ENCODE data around the gene ZNF335. TPM values are rescaled to one million over a fixed set of nuclear protein-coding genes. Genes with fewer than 3 reads are reported as not detected.
"Not testable (repeated sequence)": the region's sequence is repeated elsewhere in the genome, so short reads cannot be mapped to it uniquely, and the experiment has no call there.

Gene ZNF335
- total RNA-seq, 1 donor from 2014 or later: 9.5 TPM

DNA sequence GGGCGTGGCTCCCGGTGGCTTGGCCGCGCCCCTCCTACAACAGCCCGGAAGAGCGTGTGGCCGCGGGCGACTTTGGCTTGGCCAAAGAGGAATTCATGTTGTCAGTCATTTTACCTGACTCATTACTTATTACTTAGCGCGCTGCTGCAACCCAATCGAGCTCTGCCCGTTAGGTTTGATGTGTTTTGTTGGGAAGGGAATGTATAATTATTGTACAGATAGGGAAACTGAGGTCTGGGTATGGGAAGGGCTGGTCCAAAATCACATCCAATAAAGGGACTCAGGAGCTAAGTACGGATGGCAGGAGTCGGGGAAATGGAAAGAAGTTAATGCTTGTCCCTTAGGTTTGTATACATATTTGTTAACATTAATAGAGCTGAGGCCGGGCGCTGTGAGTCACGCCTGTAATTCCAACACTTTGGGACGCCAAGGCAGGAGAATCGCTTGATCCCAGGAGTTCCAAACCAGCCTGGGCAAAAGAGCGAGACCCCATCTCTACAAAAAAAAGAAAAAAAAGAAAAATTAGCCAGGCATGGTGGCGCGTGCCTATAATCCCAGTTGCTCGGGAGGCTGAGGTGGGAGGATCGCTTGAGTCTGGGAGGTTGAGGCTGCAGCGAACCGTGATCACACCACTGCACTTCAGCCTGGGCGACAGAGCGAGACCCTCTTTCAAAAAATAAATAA is 639 bp upstream of the ZNF335 start:
- DNase-seq (ENCODE audit: low read depth, low spot score): no peak

DNA sequence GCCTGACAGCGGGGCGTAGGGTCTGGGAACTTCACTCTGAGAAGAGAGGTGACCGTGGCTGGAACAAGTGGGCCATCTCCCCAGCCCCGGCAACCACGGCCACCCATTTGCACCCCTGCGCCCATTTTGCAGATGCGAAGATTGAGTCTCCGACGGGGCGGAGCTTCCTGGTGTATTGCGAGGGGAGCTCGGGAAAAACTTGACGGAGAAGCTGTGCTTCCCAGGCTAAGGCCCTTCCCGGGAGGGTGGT is 653 bp downstream of the ZNF335 start:
- no peak for DNase-seq (ENCODE audit: low read depth, low spot score)

DNA sequence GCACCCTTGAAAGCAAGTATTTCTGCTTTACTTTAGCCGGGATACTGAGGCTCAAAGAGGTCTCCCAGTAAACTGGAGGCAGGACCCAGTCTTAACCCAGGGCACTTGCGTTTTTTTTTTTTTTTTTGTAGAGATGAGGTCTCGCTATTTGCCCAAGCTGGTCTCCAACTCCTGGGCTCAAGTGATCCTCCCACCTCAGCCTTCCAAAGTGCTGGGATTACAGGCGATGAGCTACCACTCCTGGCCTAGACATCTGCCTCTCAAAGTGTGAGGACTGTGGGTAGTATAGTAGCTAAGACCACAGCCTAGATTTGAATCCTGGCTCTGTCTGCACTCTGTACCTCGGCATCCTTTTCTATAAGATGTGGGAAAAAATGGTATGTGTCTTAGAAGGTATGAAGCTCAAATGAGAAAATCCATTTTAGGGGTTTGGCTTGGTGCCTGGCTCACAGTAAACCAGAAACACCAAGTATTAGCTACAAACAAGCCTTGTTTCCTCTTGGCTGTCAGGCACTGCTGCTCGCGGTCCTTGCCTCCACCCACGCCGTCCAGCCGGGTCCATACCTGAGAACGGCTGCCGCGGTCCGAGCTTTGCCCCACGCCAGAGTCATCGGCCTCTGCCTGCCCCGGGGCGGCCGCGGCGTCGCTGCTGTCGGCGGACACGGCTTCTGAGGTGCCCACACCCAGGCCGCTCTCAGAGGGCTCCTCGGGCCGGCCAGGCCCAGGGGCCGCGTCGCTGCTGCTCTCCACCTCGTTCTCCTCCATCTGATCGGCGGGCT is 1.2 kb downstream of the ZNF335 start:
- DNase-seq (ENCODE audit: low read depth, low spot score): no peak

DNA sequence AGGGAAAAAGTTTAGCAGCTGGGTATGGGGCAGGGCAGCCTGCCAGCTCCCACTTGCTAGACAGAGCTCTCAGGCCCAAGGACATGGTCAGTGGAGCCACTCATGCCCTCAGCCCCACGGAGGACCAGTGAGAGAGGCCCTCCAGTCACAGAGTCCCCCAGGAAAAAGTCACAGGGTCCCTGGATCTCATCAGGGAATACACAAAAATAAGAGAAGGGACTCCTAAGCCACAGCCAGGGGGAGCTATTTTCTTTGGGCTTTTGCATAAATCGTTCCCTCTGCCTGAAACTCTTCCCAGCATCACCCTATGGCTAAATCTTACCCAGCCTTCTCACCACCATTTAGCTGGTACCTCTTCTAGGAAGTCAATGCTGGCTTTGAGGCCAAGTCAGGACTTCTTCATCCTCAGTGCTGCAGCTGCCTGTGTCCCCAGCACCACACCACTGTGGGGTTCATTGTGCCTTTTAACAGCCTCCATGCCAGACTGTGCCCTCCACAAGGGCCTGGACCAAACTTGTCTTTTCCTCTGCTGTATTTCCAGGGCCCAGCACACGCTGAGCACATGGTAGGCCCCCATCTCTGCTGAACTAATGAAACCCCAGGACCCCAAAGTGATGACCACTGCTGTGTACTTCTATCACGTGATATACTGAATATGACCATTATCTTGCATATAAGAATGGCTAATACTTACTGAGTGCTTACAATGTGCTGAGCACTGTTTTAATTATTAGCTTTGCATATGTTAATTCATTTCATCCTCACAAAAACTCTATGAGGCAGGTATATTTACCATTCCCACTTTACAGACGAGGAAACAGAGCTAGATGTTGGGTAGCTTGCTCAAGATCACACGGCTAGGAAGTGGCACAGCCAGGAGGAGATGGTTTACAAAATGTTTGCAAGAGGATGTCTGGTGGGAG is 2.0 kb downstream of the ZNF335 start:
- DNase-seq (ENCODE audit: low read depth, low spot score): peak; percentile 26

DNA sequence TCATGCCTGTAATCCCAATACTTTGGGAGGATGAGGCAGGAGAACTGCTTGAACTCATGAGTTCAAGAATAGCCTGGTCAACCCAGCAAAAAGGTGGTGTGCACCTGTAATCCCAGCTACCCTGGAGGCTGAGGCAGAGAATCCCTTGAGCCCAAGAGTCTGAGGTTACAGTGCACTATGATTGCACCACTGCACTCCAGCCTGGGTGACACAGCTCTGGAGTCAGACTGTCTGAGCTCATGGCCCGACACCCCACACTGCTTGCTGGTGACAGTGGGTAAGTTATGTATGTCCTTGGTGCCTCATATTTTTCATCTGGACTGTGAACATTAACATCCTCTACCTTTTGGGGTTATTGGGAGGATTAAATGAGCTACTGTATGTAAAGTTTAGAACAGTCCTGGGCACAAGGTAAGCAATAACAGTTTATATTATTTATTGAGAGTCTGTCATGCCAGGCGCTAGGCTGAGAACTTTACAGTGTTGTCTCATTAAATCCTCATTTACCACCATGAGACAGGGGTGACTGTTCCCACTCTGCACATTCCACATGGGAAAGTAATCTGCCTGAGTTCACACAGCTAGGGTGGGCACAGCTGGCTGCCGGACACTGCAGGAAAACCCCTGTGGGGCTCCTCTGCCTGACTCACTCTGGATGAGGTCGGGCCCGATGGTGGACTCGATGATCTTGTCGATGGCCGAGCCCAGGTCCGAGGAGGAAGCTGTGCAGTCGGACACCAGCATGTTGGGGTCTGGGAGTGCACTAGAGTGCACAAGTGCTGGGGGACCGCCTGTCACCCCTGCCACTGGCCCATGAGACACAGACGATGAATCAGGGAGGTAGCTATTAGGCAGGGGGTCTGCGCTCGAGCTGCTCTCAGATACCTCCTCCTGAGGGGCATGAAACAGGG is 2.9 kb downstream of the ZNF335 start:
- no peak for DNase-seq (ENCODE audit: low read depth, low spot score)

DNA sequence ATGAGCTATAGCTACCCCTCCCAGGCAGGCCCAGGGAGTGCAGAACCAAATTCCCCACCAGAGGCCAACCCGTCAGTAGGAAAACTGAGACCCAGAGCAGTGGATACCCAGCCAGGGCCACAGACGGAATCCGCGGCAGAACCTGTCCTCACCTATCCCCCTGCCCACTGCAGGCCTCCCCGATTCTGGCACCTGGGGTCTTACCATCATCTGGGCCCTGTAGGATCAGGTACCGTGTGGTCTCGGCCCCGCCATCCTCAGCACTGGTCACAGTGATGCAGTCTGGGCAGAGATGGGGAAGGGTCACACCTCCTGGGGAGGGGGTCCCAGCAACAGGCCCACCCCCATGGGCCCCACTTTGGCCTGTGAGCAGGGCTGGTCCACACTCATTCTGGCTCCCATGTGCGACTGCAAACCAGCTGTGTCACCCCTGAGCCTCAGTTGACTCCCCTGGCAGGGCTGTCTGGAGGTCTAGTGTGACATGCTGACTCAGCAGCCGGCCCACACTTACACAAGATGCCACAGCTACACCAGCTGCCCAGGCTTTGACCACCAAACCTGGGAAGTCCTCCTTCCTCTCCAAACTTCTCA is 3.8 kb downstream of the ZNF335 start:
- no peak for DNase-seq (ENCODE audit: low read depth, low spot score)

DNA sequence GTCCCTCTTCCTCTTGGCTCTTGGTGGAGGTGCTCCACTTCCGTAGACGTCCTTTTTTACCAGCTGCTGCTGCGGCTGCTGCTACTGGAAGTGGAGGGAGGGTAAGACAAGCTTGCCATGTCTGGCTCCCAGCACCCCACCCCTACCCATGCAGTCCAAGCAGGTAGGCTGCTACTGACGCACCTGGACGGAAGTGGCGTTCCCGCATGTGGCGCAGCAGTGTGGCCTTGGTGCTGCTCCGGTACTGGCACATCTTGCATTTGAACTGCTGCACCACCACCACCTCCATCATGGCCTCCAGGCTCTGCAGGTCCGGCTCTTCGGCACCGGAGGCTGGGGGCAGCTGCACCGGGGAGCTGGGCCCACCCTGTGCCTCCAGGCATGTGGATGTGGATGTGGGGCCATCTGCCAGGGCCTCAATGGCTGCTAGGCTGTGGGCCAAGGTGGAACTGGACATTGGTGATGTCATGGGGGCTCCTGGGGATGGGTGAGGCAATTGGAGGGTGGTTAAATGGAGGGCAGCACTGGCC is 4.4 kb downstream of the ZNF335 start:
- no peak for DNase-seq (ENCODE audit: low read depth, low spot score)

DNA sequence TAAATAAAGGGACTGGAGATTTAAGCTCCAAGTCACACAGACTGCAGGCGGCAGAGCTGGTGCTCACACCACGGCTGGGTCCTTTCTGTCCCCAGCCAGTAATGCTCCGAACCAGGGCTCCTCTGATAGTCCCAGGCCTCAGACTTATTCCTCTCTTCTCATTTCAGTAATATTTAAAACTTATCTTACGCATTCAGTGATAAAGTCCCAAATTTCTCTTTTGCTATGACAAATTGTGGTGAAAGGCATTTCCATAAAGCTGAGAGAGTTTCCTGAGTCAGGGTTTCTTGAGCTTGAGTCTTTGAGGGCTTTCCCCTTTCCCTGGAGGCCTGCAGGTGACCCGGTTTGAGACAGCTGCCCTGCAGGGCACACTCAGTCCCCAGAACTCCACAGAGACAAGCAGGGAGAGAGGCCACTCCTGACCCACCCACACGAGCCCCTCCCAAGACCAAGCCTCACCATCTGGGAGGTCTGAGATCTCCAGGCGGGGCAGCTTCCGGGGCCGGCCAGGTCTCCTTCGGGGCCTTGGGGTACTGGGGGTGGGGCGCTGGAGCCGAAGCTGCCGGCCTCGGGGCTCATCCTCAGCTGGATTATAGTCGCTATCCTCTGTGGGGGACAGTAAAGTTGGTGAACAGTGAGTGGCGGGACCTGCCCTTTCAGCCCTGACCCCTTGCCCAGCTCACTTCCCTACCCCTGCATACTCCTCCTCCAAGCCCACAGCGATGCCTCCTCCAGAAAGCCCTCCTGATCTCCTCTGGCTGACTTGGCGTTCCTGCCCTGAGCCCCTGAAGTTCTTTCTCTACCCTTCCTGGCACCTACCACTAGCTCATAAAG is 6.6 kb downstream of the ZNF335 start:
- DNase-seq (ENCODE audit: low read depth, low spot score): no peak

DNA sequence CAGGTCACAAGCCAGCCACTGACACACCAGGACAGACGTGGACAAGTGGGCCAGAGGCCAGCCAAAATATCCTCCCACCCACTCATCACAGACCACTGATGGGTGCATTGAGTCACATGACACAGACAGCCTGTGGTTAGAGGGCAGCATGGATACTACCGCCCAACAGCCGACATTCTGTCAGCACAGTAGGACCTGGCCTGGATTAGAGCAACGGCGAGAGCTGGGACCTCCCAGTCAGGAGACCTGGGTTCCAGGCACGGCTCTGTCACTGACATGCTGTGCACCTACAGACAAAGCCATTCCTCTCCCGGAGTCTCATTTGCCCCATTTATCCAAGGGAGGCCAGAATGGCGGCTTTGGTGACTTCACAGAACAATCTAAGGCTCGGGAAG is 8.0 kb downstream of the ZNF335 start:
- DNase-seq (ENCODE audit: low read depth, low spot score): no peak

DNA sequence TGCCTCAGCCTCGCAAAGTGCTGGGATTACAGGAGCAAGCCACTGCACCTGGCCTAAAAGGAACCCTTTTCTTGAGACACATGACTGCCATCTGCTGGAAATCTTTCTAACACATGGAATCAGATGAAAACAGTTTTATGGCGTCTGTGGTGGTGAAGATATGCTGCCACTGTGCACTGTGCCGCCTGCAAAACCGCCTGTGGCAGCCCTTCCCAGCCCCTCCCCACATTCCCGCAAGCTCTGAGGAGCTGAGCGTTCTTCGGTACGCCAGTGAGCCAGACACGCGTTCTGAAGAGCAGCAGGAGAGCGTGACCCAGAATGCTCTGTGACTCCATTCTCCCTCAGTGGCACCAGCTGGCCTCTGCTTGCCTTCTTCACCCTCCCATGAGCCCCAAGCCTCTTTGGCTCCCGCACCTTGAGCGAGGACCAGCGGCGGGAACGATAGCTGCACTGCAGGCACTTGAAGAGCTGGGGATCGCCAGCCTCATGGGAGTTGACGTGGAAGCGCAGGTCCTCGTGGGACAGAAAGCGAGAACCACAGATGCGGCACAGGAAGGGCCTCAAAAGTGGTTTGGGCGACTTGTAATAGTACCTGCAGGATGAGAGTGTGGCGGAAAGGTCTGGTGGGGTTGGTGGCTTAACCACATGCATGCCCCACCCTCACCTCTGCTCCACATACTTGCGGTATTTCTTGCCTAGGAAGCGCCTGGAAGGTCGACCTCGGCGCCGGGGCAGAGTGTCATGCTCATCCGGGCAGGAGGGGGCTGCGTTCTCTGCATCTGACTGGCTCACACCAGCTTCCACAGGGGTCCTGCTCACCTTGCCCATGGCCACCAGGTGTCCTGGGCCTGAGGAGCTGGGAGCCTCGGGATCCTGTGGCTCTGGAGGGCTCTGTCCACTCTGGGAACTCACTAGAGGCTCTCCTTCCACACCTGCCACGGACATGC is 8.7 kb downstream of the ZNF335 start:
- no peak for DNase-seq (ENCODE audit: low read depth, low spot score)

DNA sequence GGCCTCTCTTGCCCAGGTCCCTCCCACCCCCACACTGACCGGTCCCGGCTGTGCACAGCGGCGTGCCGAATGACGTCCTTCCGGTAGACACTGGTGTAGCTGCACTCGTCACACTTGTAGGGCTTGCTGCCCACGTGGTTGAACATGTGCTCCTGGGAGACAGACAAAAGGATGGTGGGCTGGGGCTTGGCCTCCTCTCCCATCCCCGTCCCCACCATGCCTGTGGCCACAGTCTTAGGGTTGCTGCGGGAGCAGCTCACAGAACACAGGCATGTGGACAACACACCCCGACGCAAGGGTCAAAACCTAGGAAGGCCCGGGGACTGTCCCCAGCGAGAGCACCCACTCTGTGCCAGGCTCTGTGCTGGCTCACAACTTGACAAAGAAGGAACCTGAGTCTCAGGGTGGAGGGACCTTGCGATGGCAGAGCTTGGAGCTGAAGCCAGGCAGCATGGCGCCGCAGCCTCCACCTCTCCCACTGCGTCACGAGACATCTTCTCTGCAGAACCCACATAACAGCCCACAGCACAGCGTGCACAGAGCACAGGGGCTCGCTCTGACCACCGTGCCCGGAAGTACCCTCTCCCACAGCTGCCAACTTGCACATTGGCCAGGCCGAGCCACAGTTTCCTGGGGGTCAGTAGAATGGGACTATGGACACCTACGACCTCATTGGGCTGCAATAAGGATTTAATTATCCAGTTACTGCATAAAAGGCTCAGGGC is 9.8 kb downstream of the ZNF335 start:
- no peak for DNase-seq (ENCODE audit: low read depth, low spot score)

DNA sequence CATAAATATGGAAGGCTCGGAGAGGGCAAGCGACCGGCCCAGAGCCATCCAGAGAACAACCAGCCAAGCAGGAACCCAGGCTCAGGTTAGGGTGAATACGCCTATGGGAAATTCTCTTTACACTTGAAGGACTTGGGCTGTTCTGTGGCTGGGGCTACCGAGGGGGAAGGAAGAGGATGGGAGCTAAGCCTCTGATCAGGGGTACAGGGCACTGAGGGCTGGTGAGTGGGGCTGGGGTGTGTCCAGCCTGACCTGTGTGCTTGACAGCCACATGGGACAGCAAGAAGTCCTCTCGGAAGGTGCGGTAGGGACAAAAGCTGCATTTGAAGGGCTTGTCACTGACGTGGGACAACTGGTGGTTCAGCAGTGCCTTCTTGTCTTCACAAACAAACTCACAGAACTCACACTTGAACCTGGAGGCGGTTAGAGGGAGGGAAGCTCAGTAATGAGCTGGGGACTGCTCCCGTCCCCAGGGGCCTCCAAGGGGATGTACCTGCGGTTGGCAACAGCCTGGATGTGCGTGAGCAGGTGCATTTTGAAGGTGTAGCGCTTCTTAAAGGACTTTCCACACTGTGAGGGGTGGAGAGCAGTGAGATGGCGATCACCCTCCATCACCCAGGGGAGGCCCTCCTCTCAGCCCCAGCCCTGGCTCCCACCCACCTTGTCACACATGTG is 11.9 kb downstream of the ZNF335 start:
- no peak for DNase-seq (ENCODE audit: low read depth, low spot score)

DNA sequence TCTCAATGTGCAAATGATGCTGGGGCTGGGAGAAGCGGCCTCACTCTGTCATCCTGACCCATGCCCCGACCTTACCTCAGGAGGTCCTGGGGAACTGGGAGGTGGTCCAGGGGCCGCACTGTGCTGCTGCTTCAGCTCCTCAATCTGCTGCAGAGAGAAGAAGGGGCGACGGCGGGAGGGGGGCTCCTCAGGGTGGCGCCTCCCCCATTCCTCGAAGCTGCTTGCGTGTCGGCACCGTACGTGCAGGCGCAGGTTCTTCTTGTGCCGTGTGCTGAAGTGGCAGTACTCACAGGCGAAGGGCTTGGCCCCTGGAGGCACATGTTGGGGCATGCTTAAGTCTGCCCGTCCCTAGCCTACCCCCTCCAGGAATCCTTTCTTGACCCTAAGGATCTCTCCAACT is 12.9 kb downstream of the ZNF335 start:
- DNase-seq (ENCODE audit: low read depth, low spot score): no peak

DNA sequence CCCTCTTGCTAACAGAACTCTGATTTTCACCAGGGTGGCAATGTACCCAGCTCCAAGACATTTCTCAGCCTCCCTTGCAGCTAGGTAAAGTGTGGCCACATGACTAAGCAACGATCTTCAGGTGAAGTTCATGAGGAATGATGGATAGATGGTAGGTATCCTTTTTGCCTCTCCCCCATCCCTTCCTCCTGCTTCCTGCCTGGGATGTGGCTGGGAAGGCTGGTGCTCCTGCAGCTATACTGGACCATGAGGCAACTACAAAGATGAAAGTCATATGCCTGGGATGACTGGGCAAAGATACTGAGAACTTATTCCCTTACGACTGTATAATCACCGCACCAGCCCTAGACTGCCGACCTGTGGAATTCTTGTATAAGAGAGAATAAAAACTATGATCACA is 13.4 kb downstream of the ZNF335 start:
- DNase-seq (ENCODE audit: low read depth, low spot score): no peak

DNA sequence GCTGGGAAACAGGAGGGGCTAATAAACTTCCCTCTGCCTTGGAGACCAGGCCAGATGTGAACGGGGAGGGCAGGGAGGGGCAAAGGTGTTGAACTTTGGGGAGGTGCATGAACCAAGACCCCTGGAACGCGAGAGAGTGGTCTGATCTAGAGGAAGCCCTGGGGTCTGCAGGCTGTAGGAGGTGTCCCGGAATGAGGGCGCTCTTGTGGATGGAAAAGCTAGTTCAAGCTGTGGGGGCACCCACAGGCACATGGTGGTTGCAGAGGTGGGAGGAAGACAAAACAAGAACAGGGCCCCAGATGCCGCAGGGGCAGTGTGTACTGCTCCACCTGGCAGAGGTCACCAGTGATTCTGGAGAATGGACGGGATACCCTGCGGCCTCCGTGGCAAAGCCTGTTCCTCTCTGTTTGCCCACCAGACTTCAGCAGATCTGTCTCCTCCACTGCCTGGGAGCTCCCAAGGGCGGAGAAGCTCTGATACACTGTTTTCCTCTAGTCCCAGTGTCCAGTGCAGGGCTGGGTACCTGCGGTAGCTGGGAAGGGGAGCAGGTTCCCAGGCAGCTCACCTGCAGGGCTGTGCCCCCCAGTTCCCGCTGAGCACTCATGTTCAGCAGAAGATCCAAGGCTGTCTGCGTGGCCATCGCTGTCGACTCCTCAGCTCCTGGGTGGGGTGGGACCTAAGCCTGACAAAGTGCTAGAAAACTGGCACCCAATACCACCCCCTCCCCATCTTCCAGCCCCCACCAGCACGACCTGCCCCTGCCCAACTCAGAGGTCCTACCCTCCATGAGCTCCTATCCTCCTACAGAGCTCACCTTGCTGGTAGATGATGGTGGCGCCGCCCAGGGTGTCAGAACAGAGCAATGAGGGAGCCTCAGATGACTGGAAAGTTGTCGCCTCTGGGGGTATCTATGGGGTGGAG is 14.7 kb downstream of the ZNF335 start:
- DNase-seq (ENCODE audit: low read depth, low spot score): no peak

DNA sequence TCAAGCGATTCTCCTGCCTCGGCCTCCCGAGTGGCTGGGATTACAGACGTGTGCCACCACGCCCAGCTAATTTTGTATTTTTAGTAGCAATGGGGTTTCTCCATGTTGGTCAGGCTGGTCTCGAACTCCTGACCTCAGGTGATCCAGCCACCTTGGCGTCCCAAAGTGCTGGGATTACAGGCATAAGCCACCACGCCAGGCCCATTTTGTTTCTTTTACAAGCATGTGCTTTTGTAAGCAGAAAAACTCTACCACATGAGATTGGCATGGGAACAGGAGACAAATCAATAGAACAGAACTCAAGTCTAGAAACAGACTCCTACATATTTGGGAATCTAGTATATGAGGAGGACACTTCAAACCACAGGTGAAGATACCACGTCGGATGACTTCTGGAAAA is 15.7 kb downstream of the ZNF335 start:
- not testable (repeated sequence) for DNase-seq (ENCODE audit: low read depth, low spot score)

All from pulmonary artery endothelial cell (primary cell).